GM18499 (cell line): ENCODE measurements around the gene HORMAD2.

Experiments
- ATAC-seq: cut with Tn5 transposase; IDR thresholded peaks from one replicate; pipeline ENCODE4 v1.9.1; 2021; ENCODE audit warnings: moderate number of reproducible peaks; ENCODE audit not compliant: insufficient read depth, unreplicated experiment

Gene HORMAD2

GRCh38 chr22:30220338-30221012 lies 140.2 kb downstream of the HORMAD2 start:
- no peak for ATAC-seq

GRCh38 chr22:30221121-30221992 lies 141.1 kb downstream of the HORMAD2 start:
- no peak for ATAC-seq

GRCh38 chr22:30222321-30222720 lies 142.1 kb downstream of the HORMAD2 start:
- ATAC-seq = no peak

- no peak for ATAC-seq
These were observed 143.0 kb downstream of the HORMAD2 start for GRCh38 chr22:30223303-30223702.

GRCh38 chr22:30224161-30224857 lies 144.0 kb downstream of the HORMAD2 start:
- ATAC-seq = no peak

- ATAC-seq = no peak
These were observed 145.1 kb downstream of the HORMAD2 start for GRCh38 chr22:30225220-30225927.

GRCh38 chr22:30226192-30226832 lies 146.0 kb downstream of the HORMAD2 start:
- ATAC-seq = no peak
